ENCODE measurements around the gene VWA7.
A peak's percentile ranks its signal among the peaks of the same experiment; 100 is the strongest.

DNA sequence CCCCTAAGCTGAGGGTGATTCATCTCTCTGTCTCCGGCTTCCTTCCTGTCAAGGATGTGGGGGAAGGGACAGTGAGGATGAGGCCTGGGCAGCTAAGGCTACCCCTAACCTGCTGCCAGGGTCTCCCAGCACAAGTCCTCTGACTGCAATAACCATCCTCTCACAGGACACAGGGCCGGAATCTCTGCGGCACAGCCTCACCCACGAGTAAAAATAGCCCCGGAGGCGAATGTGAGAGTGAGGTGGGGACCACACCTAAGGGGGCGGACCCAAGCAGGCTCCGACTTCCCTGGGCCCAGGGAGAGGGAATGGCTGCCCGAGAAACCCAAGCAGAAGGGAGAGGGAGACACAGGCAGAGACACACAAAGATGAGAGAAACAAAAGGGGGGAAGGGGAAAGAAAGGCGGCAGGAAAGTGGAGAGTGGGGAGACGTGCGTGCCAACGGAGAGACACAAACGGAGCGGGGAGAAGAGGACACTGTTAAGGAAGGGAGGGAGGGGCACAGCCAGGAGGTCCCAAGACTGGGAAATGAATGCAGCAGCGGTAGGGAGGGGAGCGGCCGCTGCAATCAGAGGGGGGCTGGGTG lies 42.2 kb downstream of the VWA7 start:
- TF ChIP-seq, protein P1, sequence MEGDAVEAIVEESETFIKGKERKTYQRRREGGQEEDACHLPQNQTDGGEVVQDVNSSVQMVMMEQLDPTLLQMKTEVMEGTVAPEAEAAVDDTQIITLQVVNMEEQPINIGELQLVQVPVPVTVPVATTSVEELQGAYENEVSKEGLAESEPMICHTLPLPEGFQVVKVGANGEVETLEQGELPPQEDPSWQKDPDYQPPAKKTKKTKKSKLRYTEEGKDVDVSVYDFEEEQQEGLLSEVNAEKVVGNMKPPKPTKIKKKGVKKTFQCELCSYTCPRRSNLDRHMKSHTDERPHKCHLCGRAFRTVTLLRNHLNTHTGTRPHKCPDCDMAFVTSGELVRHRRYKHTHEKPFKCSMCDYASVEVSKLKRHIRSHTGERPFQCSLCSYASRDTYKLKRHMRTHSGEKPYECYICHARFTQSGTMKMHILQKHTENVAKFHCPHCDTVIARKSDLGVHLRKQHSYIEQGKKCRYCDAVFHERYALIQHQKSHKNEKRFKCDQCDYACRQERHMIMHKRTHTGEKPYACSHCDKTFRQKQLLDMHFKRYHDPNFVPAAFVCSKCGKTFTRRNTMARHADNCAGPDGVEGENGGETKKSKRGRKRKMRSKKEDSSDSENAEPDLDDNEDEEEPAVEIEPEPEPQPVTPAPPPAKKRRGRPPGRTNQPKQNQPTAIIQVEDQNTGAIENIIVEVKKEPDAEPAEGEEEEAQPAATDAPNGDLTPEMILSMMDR (IDR thresholded peaks at IDR 0.05 in 8 of 11, conservative IDR thresholded peaks at IDR 0.05 in 3 of 11) = no peak
- peak in 1 of 3 donors; percentile 40 for TF ChIP-seq POLR2A (IDR thresholded peaks at IDR 0.05)

Data from spleen (tissue), 7 donors.